ENCODE measurements around the gene KCNQ2.

KCNQ2 gene

DNA sequence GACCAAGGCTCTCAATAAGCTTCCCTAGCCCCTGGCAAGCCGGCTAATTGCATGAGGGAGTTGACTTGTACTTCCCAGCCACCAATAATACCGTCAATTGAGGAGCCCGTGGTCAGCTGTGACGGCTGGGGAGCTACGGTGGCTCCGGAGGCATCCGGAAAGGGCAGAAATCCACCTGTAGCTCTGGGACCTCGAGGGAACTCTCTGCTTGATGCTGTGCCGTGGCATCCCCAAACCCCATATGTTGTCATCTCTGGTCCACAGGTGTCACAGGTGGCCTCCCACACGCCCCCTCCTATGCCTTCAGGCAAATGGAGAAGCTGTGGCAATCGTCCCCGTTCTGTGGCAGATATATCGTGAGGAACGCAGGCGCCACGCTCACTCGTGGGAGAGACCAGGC, 5.5 kb upstream of the KCNQ2 start:
- H3K9me3 Mint-ChIP-seq: no peaks in the 10 kb centered on the region
- H3K36me3 Mint-ChIP-seq: no peaks in the 10 kb centered on the region
- H3K4me3 Mint-ChIP-seq: no peak overlapping the region
- ATAC-seq (ENCODE audit: low read depth): no peak
- H3K27me3 Mint-ChIP-seq: peaks cover 34% of the 10 kb centered on the region
- no peak for DNase-seq (ENCODE audit: low spot score in 2 of 2)
- peaks cover 6% of the 10 kb centered on the region for H3K4me1 Mint-ChIP-seq
- H3K27ac Mint-ChIP-seq: no peak overlapping the region

DNA sequence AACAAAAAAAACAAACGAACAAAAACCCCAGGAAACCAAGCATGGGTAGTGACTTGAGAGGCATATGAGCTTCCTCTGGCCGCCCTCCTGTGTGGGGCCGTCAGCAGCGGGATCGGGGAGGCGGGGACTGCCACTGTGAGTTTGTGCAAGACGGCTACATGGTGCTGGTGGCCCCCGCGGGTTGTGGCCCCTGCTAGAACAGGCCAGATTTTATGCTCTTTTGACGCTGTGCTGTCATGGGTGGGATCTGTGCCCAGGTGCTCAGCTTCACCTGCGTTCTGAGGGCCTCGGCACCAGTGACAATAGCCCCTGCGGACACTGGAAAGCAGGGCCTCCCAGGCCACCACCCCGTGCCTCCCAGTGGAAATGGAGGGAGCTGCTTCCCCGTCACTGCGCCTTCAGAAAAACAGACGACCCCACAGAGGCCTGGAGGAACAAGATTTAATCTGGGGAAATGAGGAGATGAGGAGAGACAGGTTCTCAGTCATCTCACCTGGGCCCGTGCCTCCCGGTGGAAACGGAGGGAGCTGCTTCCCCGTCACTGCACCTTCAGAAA, 4.7 kb upstream of the KCNQ2 start:
- Mint-ChIP-seq H3K9me3 (no peaks in the 10 kb centered on the region), H3K27ac (no peak overlapping the region), H3K36me3 (no peaks in the 10 kb centered on the region), H3K4me1 (peaks cover 6% of the 10 kb centered on the region), H3K27me3 (peaks cover 28% of the 10 kb centered on the region), H3K4me3 (no peak overlapping the region)
- DNase-seq (ENCODE audit: low spot score in 2 of 2) (no peak), ATAC-seq (ENCODE audit: low read depth) (peak; percentile 26)

DNA sequence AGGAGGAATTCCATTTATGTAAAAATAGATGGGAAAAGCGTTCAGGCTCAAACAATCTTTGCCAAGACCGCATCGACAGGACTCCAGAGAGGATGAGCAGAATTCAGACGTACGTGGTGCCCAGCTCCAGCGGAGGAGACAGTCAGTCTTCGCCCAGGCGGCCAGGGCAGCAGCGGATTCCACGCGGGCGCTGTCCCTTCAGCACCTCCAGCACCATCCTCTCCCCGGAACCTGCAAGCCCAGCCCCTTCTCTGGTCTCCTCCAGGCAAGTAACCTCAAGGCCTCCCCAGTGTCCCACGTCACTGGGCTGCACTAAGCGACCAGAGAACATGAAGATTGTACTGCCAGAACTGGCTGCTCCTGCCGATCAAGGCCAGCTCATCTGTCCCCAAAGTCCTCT, 2.8 kb upstream of the KCNQ2 start:
- peaks cover 23% of the 10 kb centered on the region for H3K27me3 Mint-ChIP-seq
- no peak overlapping the region for H3K27ac Mint-ChIP-seq
- no peaks in the 10 kb centered on the region for H3K36me3 Mint-ChIP-seq
- DNase-seq (ENCODE audit: low spot score in 2 of 2) (no peak), ATAC-seq (ENCODE audit: low read depth) (no peak)
- H3K4me1 Mint-ChIP-seq: peaks cover 6% of the 10 kb centered on the region
- no peaks in the 10 kb centered on the region for H3K9me3 Mint-ChIP-seq
- no peak overlapping the region for H3K4me3 Mint-ChIP-seq

DNA sequence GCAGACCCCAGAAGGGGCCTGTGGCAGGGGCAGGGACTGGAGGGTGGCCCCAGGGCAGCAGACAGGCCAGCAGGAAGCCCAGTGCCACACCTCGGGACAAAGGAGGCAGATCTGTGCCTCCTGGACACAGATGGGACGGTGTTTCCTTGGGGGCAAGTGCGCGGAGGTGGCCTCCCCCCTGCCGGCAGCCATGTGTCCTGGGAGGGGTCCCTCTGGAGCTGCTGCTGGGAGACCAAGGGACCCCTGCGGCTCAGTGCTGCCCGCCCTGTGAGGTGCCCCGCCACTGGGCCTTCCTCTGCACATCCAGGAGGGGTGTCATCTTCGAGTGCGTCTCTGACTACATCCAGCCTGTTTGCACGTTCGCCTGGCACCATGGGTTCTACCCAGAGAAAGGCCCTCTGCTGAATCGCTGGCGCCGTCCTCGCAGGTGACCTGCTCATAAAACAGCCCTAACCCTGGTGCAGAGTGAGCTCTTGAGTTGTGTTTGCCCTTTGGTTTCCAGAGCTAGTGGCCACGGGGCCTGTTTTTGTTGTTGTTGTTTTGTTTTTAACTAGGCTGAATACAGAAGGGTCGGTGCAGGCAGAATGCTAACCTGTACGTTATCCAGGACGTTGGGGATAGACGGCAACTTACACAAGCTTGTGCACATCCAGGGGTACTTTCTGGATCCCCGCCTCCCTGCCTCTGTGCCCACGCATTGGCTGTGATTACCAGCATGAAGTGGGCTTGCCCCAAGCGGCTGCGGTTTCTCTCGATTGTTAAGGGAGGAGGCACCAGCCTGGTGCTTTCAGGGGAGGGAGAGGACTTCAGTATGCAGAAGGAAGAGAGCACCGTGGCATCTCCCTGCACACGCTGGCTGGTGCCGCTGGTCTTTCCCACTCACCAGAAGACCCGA, 1.3 kb upstream of the KCNQ2 start:
- Mint-ChIP-seq H3K27ac (no peak overlapping the region), H3K36me3 (no peaks in the 10 kb centered on the region), H3K4me1 (peaks cover 6% of the 10 kb centered on the region), H3K4me3 (peak overlapping the region; percentile 27), H3K9me3 (no peaks in the 10 kb centered on the region), H3K27me3 (peaks cover 20% of the 10 kb centered on the region)
- ATAC-seq (ENCODE audit: low read depth): peak; percentile 63
- no peak for DNase-seq (ENCODE audit: low spot score in 2 of 2)

DNA sequence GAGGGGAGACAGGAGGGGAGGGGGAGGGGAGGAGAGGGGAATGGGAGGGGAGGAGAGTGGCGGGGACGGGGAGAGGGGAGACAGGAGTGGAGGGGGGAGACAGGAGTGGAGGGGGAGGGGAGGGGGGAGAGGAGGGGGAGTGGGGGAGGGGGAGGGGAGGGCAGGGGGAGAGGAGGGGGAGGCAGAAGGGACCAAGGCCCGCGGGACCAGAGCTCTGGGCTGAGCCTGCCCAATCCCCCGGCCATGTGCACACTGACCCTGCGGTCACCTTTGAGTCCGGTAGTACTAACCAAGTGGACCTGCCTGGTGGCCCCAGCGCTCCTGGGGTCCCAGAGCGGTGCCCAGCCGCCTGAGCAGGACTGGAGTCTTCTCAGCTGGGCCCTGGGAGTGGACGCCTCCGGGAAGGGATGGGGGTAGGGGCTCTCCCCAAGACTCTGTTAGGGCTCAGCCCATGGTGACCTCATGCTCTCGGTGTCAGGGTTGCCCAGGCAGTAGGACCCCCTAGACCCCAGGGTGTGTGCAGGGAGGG, 471 bp upstream of the KCNQ2 start:
- Mint-ChIP-seq H3K27ac (no peak overlapping the region), H3K36me3 (no peaks in the 10 kb centered on the region), H3K9me3 (no peaks in the 10 kb centered on the region), H3K4me1 (peaks cover 6% of the 10 kb centered on the region), H3K27me3 (peaks cover 17% of the 10 kb centered on the region), H3K4me3 (peak overlapping the region; percentile 8)
- no peak for ATAC-seq (ENCODE audit: low read depth)
- DNase-seq (ENCODE audit: low spot score in 2 of 2): no peak

DNA sequence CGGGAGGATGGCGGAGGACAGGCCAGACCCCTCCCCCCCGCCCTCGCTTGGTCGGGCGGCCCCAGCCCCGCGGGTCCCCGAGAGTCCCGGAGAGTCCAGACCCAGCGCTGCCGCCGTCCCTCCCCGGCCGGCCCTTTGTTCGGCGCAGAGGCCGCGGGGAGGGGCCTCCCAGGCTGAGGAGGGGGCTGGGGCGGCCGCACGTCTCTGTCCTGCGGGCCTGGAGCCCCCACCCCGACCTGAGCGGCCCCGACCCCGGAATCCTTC, 806 bp downstream of the KCNQ2 start:
- Mint-ChIP-seq H3K27ac (no peak overlapping the region), H3K27me3 (peaks cover 22% of the 10 kb centered on the region), H3K9me3 (no peaks in the 10 kb centered on the region)

DNA sequence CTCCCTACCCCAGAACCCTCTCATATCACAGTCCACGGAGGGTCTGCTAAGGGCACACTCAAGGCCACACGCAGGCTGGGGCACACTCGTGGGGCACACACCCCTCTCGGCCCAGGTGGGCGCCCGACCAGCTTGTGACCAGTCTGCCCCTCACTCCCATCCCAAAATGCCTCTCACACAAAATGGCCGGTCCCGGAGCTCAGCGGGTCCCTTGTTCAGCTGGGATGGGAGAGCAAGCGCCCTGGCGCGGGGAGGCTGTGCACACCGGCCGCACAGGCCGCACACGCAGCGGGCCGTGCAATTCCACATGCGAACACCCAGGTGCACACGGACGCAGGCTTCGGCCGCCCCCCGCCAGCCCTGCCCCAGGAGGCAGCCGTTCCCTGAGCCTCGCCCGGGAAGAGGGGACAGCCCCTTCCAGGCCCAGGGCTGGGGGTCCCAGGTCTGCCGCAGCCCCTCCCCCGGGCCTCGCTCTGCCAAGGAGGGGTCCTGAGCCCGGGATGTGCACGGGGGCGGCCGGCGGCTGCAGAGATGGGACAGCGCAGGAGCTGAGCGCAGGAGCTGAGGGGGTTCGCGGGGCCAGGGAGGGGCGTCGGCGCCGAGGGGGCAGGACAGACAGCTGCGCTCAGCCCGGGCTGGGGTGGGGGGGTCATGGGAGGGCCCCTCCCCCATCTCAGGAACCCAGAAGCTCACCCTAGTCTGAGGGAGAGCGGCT, 1.3 kb downstream of the KCNQ2 start:
- Mint-ChIP-seq H3K4me1 (peaks cover 6% of the 10 kb centered on the region), H3K9me3 (no peaks in the 10 kb centered on the region), H3K27me3 (peaks cover 19% of the 10 kb centered on the region), H3K4me3 (no peak overlapping the region), H3K27ac (no peak overlapping the region), H3K36me3 (no peaks in the 10 kb centered on the region)
- ATAC-seq (ENCODE audit: low read depth): no peak
- DNase-seq (ENCODE audit: low spot score in 2 of 2): no peak

More for the DNA sequence above, 806 bp downstream of the KCNQ2 start:
- Mint-ChIP-seq H3K4me1 (peaks cover 6% of the 10 kb centered on the region), H3K36me3 (no peaks in the 10 kb centered on the region), H3K4me3 (no peak overlapping the region)
- DNase-seq (ENCODE audit: low spot score in 2 of 2): no peak
- ATAC-seq (ENCODE audit: low read depth): no peak

DNA sequence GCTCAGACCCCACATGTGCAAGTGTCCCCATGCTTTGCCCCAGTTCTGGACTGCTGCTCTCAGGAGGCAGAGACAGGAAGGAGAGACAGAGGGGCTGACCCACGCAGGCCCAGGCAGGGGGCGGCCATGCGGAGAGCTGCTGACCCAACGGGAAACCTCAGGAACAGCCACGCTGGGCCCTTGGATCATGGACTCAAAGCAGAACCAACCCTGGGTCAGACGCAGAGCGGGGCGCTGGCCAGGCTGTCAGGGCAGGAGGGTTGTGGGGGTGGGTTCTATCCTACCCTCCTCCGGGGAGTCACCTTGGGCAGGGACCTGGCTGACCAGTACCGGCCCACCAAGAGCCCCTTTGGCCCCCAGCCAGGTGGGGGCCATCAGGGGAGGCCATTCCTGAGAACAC, 2.0 kb downstream of the KCNQ2 start:
- peaks cover 6% of the 10 kb centered on the region for H3K4me1 Mint-ChIP-seq
- H3K27me3 Mint-ChIP-seq: peaks cover 20% of the 10 kb centered on the region
- DNase-seq (ENCODE audit: low spot score in 2 of 2) (no peak), ATAC-seq (ENCODE audit: low read depth) (no peak)
- no peak overlapping the region for H3K4me3 Mint-ChIP-seq
- no peaks in the 10 kb centered on the region for H3K36me3 Mint-ChIP-seq
- no peak overlapping the region for H3K27ac Mint-ChIP-seq
- H3K9me3 Mint-ChIP-seq: no peaks in the 10 kb centered on the region

DNA sequence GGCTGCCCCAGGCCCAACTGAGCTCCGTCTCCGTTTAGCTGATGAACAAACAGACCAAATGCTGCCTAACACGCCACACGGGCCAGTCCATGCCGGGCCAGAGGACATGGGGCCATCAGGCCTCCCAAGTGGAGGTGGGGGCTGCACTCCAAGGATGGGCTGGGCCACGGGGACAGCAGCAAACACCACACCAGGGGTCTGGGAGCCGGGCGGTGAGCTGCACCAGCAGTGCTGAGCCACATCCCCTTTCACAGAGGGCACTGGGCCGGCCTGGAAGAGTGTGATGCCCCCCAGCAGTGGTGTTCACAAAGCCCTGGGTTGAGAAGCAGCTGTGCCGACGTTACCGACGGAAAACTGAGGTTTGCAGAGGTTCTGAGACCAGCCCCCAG, 2.7 kb downstream of the KCNQ2 start:
- no peak overlapping the region for H3K4me3 Mint-ChIP-seq
- no peak overlapping the region for H3K27ac Mint-ChIP-seq
- H3K4me1 Mint-ChIP-seq: peaks cover 6% of the 10 kb centered on the region
- ATAC-seq (ENCODE audit: low read depth): no peak
- H3K9me3 Mint-ChIP-seq: no peaks in the 10 kb centered on the region
- no peak for DNase-seq (ENCODE audit: low spot score in 2 of 2)
- H3K36me3 Mint-ChIP-seq: no peaks in the 10 kb centered on the region
- peaks cover 20% of the 10 kb centered on the region for H3K27me3 Mint-ChIP-seq

DNA sequence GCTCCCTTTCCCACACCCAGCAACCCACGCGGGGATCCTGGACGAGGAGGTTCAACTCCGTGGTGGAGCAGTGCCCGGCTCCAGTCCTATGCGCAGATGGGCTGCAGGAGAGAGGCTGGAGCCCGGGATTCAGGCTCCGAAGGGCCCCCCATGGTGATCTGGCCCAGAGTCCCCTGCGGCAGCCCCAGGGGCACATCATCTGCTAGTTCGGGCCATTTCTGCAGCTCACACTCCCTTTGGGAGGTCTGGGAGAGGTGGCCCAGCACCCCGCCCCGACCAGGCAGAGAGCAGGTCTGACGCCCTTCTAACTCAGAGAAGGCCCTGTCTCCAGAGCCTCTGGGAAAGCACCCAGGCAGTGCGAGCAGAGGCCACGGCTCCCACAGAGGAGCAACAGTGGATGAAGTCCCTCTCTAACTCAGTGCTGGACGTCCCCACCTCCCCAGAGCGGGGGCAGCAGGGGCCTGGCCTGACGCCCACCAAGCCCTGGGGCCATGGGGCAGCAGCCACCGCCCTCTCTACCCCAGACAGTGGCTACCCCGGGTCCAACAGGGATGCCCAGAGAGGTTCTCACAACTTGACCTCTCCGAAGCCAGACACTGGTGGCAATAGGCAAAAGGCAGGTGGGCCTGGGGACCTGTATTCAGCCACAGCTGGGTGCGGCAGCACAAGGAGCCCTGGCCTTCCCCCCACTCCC, 3.3 kb downstream of the KCNQ2 start:
- Mint-ChIP-seq H3K27me3 (peaks cover 20% of the 10 kb centered on the region), H3K27ac (no peak overlapping the region)
- ATAC-seq (ENCODE audit: low read depth): no peak

DNA sequence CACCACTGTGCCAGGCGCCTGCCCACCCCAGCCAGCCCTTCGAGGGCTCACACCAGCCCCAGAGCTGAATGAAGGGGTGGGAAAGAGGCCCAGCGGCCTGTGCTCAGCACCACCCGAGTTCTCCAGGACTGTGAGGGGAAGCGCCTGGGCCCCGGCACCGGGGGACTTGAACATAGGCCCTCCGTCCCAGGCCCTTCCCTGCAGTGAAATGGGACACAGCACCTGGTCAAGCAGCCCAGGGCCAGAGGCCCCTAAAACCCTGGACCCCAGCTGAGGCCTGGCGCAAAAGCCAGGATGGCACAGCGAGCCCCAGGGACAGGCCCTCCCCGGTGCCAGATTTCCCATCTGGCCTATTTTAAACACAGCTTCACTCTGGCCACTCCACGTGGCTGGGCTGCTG, 4.0 kb downstream of the KCNQ2 start:
- no peaks in the 10 kb centered on the region for H3K9me3 Mint-ChIP-seq
- no peak for DNase-seq (ENCODE audit: low spot score in 2 of 2)
- no peak overlapping the region for H3K4me3 Mint-ChIP-seq
- no peaks in the 10 kb centered on the region for H3K4me1 Mint-ChIP-seq
- peaks cover 20% of the 10 kb centered on the region for H3K27me3 Mint-ChIP-seq
- no peak overlapping the region for H3K27ac Mint-ChIP-seq
- no peak for ATAC-seq (ENCODE audit: low read depth)
- H3K36me3 Mint-ChIP-seq: no peaks in the 10 kb centered on the region

More for the DNA sequence above, 3.3 kb downstream of the KCNQ2 start:
- Mint-ChIP-seq H3K36me3 (no peaks in the 10 kb centered on the region), H3K9me3 (no peaks in the 10 kb centered on the region), H3K4me1 (peaks cover 4% of the 10 kb centered on the region), H3K4me3 (no peak overlapping the region)
- no peak for DNase-seq (ENCODE audit: low spot score in 2 of 2)

DNA sequence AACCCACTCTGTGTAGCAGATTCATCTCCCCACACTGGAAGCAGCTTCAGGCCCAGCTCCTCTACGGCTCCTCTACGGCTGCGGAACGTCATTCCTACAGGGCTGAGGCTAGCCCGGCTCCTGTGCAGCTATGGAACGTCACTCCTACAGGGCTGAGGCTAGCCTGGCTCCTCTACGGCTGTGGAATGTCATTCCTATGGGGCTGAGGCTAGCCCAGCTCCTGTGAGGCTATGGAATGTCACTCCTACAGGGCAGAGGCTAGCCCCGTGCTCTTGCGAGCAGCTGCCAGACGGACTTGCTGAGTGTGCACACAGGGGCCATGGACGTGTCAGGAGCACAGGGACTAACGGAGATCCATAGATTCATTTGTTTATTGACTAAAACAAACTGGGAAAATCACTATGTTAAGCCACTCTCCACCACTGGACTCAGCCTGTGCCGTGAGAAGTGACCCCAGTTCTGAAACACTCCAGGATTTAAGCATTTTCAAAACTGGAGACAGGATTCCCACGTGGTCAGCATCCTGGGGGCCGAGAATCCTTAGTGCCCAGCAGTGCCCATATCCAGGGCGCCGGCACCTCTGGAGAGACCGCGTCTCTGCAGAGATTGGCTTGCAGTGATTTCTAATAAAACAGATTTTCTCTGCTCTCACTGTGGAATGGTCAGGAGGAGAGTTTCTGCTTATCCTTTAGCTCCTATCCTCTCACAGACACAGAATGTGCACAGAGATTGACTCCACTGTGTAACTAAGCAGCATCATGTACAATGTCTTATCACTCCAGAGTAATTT, 5.0 kb downstream of the KCNQ2 start:
- no peak overlapping the region for H3K27ac Mint-ChIP-seq
- no peaks in the 10 kb centered on the region for H3K4me1 Mint-ChIP-seq
- H3K36me3 Mint-ChIP-seq: no peaks in the 10 kb centered on the region
- no peak overlapping the region for H3K4me3 Mint-ChIP-seq
- DNase-seq (ENCODE audit: low spot score in 2 of 2) (no peak), ATAC-seq (ENCODE audit: low read depth) (no peak)
- H3K9me3 Mint-ChIP-seq: no peaks in the 10 kb centered on the region
- peaks cover 22% of the 10 kb centered on the region for H3K27me3 Mint-ChIP-seq

DNA sequence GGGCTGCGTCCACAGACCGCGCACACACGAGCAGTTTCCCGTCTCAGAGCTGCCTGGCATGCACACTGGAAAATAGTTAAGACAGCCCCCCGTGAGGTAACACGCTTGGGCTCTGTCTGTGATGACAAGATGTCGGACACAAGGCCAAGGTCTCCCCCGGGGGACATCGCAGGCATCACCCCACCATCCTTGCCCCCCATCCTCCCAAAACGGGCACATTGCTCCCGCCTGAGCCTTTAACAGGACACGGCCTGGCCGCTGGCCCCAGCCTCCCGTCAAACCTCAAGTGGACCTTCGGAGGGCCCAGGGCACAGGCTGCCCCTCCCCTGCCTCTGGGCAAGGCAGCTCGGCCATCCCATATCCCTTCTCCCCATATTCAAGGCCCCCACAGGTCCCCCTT, 5.6 kb downstream of the KCNQ2 start:
- no peaks in the 10 kb centered on the region for H3K36me3 Mint-ChIP-seq
- no peaks in the 10 kb centered on the region for H3K9me3 Mint-ChIP-seq
- no peaks in the 10 kb centered on the region for H3K4me1 Mint-ChIP-seq
- peaks cover 22% of the 10 kb centered on the region for H3K27me3 Mint-ChIP-seq
- DNase-seq (ENCODE audit: low spot score in 2 of 2): no peak
- no peak overlapping the region for H3K4me3 Mint-ChIP-seq
- no peak for ATAC-seq (ENCODE audit: low read depth)
- no peak overlapping the region for H3K27ac Mint-ChIP-seq
